Ovary (tissue), 9 donors: ENCODE data around the gene MORC2. TPM values are rescaled to one million over a fixed set of nuclear protein-coding genes. Genes with fewer than 3 reads are reported as not detected.

Experiments used
- DNase-seq, 5 donors: peaks; one replicate each; pipeline ENCODE4 v3.0.0-alpha.2; 2019 to 2020
- H3K27ac ChIP-seq, 2 donors: fragments of 200-600 bp; one replicate each; pipeline versions ENCODE4 v1.5.1 to v1.8.0; 2019 to 2022
- H3K27me3 ChIP-seq: fragments of 200-600 bp; one replicate; pipeline ENCODE4 v1.8.0; 2022
- H3K36me3 ChIP-seq: fragments of 200-600 bp; sonication (generic); one replicate; pipeline ENCODE4 v1.5.1; 2019
- H3K4me1 ChIP-seq: one replicate; pipeline ENCODE4 v1.8.1; 2013; ENCODE audit warnings: mild to moderate bottlenecking, moderate library complexity; ENCODE audit not compliant: insufficient read depth
- H3K4me3 ChIP-seq: fragments of 200-600 bp; sonication (generic); one replicate; pipeline ENCODE4 v1.5.1; 2017
- H3K9me3 ChIP-seq, 2 donors: fragments of 200-600 bp in 1 of 2; sonication (generic) in 1 of 2; one replicate each; pipeline versions ENCODE4 v1.5.1 to v1.8.1; 2013 to 2019; ENCODE audit warnings: mild to moderate bottlenecking in 1 of 2, moderate library complexity in 1 of 2
- CTCF ChIP-seq, 3 donors: fragments of 450-650 bp in 2 of 3; fragments of 200-600 bp in 1 of 3; IDR thresholded peaks; one replicate each; pipeline versions ENCODE4 v1.5.1 to v1.8.0; 2016 to 2022; ENCODE audit warnings: antibody characterized with exemption in 3 of 3, mild to moderate bottlenecking in 1 of 3
- EP300 ChIP-seq: sonication (generic); formaldehyde crosslinking; IDR thresholded peaks from one replicate; pipeline ENCODE4 v1.6.1; 2017; ENCODE audit warnings: antibody characterized with exemption
- POLR2A ChIP-seq: fragments of 450-650 bp; IDR thresholded peaks from one replicate; pipeline ENCODE4 v1.6.1; 2017; ENCODE audit warnings: antibody characterized with exemption, mild to moderate bottlenecking, moderate library complexity
- WGBS, 3 donors: extraction: QIAGEN DNeasy Blood & Tissue Kit in 1 of 3; methylation state at CpG; one replicate each; pipeline versions ENCODE4 v1.1.5 to v1.1.7; 2013 to 2017; 5-methylcytosine and 5-hydroxymethylcytosine counted together
- intact Hi-C, 4 donors: fragments of 100-400 bp; cut with DNase I; formaldehyde crosslinking; loops; one replicate each; pipeline versions ENCODE4 v1.11.0 to v1.15.1; 2022 to 2023
- polyA plus RNA-seq, 2 donors: library from polyadenylated mRNA; stranded (reverse); fragments of 200-250 nt in 1 of 2; fragments of 350-450 nt in 1 of 2; fragmentation: Illumina TruSeq in 1 of 2; extraction: RNeasy Lipid Tissue Mini Kit (QIAGEN cat#74804) in 1 of 2; gene quantifications; one replicate each; pipeline ENCODE4 v1.2.3, GENCODE V29; 2013 to 2014
- small RNA-seq: library from RNA; depleted of rRNA; stranded (forward); fragments of <200 nt; gene quantifications from one replicate; pipeline ENCODE3, GENCODE V24; 2016
- total RNA-seq, 7 donors: library from RNA; depleted of rRNA in 2 of 7; stranded (reverse); fragments of >200 nt in 2 of 7; fragmentation: NEBNext Ultra II Directional in 3 of 7; extraction: Animal tissue kit (Norgen Biotek cat#: 25700) in 3 of 7; gene quantifications; one replicate each; pipeline versions ENCODE4 v1.1.0 to v1.2.4, GENCODE V29; 2016 to 2023
- donor health status: DM: no; HTN: no; CAD: no; lungs with moderate emphysema.
- donor health status: DM: no; HTN: no; CAD: no.
- donor health status: Bipolar disorder and iron deficiency.
- donor health status: DM: yes; HTN: yes; CAD: no.
- donor health status: DM: no; HTN: no; CAD: no.
- donor health status: DM: yes; HTN: yes; CAD: no.

MORC2 gene
- total and polyA plus RNA-seq, 9 donors, result 13.0 to 30.5 (median 22.1) TPM

DNA sequence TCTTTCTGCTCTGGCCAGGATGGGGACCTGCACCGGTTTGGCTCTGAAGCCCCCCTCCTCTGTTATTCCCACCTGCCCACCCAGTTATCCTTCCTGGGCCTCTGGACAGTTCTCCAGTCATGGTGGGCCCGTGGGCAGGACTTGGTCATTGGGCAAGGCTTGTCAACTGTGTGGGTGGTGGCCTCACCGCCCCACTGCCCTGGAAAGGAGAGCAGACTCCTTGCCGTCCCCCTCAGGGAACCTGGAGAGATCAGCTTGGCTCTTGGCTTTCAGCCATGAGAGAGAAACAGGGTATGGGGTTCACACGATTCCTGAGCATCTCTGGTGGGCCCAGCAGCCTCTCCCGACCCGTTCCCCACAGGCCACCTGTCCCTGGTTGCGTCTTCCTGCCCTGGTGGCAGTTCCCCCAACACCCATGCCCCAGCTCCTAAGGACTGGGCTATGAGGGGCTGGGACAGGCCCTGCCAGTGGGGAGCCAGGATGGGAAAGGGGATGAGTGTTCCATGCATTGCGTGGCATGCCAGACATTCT, 92.3 kb downstream of the MORC2 start:
- intact Hi-C loops, result no loop called here
- TF ChIP-seq CTCF (IDR thresholded peaks at IDR 0.05) (no peak), EP300 (no peak)
- H3K4me1 ChIP-seq, result no peaks in the 10 kb centered on the region
- WGBS, 3 donors, result 85 to 91% (median 85%) methylated on average over 8 to 9 of the region's 9 CpGs
- H3K27me3 ChIP-seq, result no peaks in the 10 kb centered on the region
- no peak overlapping the region for H3K27ac ChIP-seq
- peak in 2 of 5 donors; percentile 13 to 19 for DNase-seq
- no peaks in the 10 kb centered on the region for H3K36me3 ChIP-seq
- no peaks in the 10 kb centered on the region for H3K9me3 ChIP-seq
- no peak overlapping the region for H3K4me3 ChIP-seq

DNA sequence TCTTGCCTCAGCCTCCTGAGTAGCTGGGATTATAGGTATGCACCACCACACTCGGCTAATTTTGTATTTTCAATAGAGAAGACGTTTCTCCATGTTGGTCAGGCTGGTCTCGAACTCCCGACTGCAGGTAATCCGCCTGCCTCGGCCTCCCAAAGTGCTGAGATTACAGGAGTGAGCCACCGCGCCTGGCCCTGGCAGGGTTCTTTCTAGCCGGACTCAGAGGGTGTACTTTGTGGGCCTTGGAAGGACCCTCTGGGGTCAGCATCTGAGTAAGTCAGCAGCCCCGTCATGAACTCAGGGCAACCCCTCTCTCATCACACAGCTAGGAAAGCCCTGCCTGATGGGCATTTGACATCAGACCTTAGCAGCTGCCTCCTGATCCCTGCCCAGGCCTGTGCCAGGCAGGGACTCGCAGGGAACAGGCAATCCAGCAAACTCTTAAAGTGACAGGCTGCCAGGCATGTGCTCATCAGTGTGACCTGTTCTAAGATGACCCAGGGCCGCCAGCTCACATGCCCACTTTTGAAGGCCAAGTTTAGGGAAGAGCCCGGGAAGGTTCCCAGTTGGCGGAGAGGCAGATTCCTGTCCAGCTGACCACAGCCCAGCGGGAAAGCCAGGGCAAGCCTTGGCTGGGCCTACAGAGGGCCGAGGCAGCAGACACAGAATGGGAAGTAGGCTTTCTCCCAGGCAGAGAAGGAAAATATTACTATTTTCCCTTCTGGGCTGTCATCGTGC, 92.9 kb downstream of the MORC2 start:
- DNase-seq, result peak in 2 of 5 donors; percentile 9 to 23
- Histone ChIP-seq H3K9me3 (no peaks in the 10 kb centered on the region), H3K36me3 (no peaks in the 10 kb centered on the region), H3K27me3 (no peaks in the 10 kb centered on the region), H3K27ac (no peak overlapping the region), H3K4me3 (no peak overlapping the region), H3K4me1 (no peaks in the 10 kb centered on the region)
- WGBS, 3 donors, result 82 to 89% (median 89%) methylated on average over 17 of the region's 17 CpGs
- intact Hi-C loops, result no loop called here
- TF ChIP-seq CTCF (IDR thresholded peaks at IDR 0.05), result no peak
- no peak for TF ChIP-seq EP300
- TF ChIP-seq POLR2A, result no peak

Small RNA genes lying within 50 kb of the gene (small RNA-seq; reads per million reads assigned to genes)
- gene RF01892, result not detected

Other genes with a start within 250 kb of the MORC2 start
- 100 to 1,000 TPM in 1 of 7 donors, 10 to 100 TPM in 6; 71.8 to 101 (median 78.7) TPM for gene TUG1, start 491 bp upstream of the MORC2 start, total RNA-seq
- 100 to 1,000 TPM in 1 of 2 donors, 10 to 100 TPM in 1; 44.9 to 114 TPM for gene TUG1, start 491 bp upstream of the MORC2 start, polyA plus RNA-seq
- 100 to 1,000 TPM in 3 of 7 donors, 10 to 100 TPM in 4; 39.9 to 238 (median 87.6) TPM for gene SMTN, start 112.5 kb upstream of the MORC2 start, total RNA-seq
- gene SMTN, start 112.5 kb upstream of the MORC2 start, polyA plus RNA-seq, result 10 to 100 TPM; 23.1 to 61.2 TPM
- gene SELENOM, start 138.8 kb upstream of the MORC2 start, total RNA-seq, result 100 to 1,000 TPM; 229 to 678 (median 306) TPM
- gene SELENOM, start 138.8 kb upstream of the MORC2 start, polyA plus RNA-seq, result 100 to 1,000 TPM in 1 of 2 donors, 10 to 100 TPM in 1; 25.7 to 433 TPM
- 1 to 10 TPM in 5 of 7 donors, under 1 TPM in 2; 0.63 to 3.1 (median 1.5) TPM for gene INPP5J, start 154.2 kb upstream of the MORC2 start, total RNA-seq
- gene INPP5J, start 154.2 kb upstream of the MORC2 start, polyA plus RNA-seq, result under 1 TPM; 0.65 to 0.67 TPM
- gene PLA2G3, start 171.7 kb upstream of the MORC2 start, total RNA-seq, result under 1 TPM in 1 of 7 donors, not detected in 6; 0.13 TPM
- gene PLA2G3, start 171.7 kb upstream of the MORC2 start, polyA plus RNA-seq, result not detected
- gene RNF185, start 191.4 kb upstream of the MORC2 start, total RNA-seq, result 10 to 100 TPM; 17.0 to 39.5 (median 33.2) TPM
- gene RNF185, start 191.4 kb upstream of the MORC2 start, polyA plus RNA-seq, result 10 to 100 TPM; 23.3 to 52.5 TPM
- gene LIMK2, start 243.5 kb upstream of the MORC2 start, total RNA-seq, result 10 to 100 TPM; 21.2 to 63.7 (median 36.4) TPM
- 10 to 100 TPM; 19.0 to 23.7 TPM for gene LIMK2, start 243.5 kb upstream of the MORC2 start, polyA plus RNA-seq